Activated CD4-positive, alpha-beta T cell treated with anti-CD3 and anti-CD28 coated beads, Interleukin-2, amount 50 U/mL, for 48 hours (primary cell): Measurements from ENCODE around the gene FXYD5.
A peak's percentile ranks its signal among the peaks of the same experiment; 100 is the strongest.
"Not testable (repeated sequence)": the region's sequence is repeated elsewhere in the genome, so short reads cannot be mapped to it uniquely, and the experiment has no call there.

Source experiments
- DNase-seq, 2 experiments: peaks; one replicate each; pipeline ENCODE4 v3.0.0-alpha.2; 2020

FXYD5 gene

GRCh38 chr19:35140207-35140961 lies 14.2 kb upstream of the FXYD5 start:
- DNase-seq: no peak

- DNase-seq: peak; percentile 97 to 98
Observed at GRCh38 chr19:35140962-35141836, 13.3 kb upstream of the FXYD5 start.

GRCh38 chr19:35141837-35142605 lies 12.5 kb upstream of the FXYD5 start:
- no peak for DNase-seq

GRCh38 chr19:35142606-35143230 lies 11.8 kb upstream of the FXYD5 start:
- peak; percentile 67 to 75 for DNase-seq

- no peak for DNase-seq
Observed at GRCh38 chr19:35143231-35143715, 11.3 kb upstream of the FXYD5 start, which contains the start of gene FXYD7. FXYD7 (plus strand) TSS chr19:35143255; CDS start chr19:35143334, 79 bp downstream.

- DNase-seq: no peak
Observed at GRCh38 chr19:35143818-35144217, 10.7 kb upstream of the FXYD5 start.

GRCh38 chr19:35144259-35144599 lies 10.3 kb upstream of the FXYD5 start:
- no peak for DNase-seq

GRCh38 chr19:35144600-35145436 lies 9.7 kb upstream of the FXYD5 start:
- no peak for DNase-seq

GRCh38 chr19:35146746-35147459 lies 7.6 kb upstream of the FXYD5 start:
- no peak for DNase-seq

GRCh38 chr19:35149463-35149862 lies 5.1 kb upstream of the FXYD5 start:
- no peak for DNase-seq

GRCh38 chr19:35150445-35150844 lies 4.1 kb upstream of the FXYD5 start:
- no peak for DNase-seq

GRCh38 chr19:35151273-35152065 lies 3.1 kb upstream of the FXYD5 start:
- DNase-seq: no peak

GRCh38 chr19:35153129-35153522 lies 1.4 kb upstream of the FXYD5 start:
- DNase-seq: not testable (repeated sequence)

- DNase-seq: peak; percentile 82 to 85
Observed at GRCh38 chr19:35153701-35154524, 622 bp upstream of the FXYD5 start.

- peak; percentile 39 to 54 for DNase-seq
Observed at GRCh38 chr19:35155441-35155840, 906 bp downstream of the FXYD5 start.

- DNase-seq: no peak
Observed at GRCh38 chr19:35155981-35156672, 1.6 kb downstream of the FXYD5 start.

GRCh38 chr19:35156673-35157014 lies 2.1 kb downstream of the FXYD5 start:
- no peak for DNase-seq

GRCh38 chr19:35157431-35157830 lies 2.9 kb downstream of the FXYD5 start:
- DNase-seq: no peak

- DNase-seq: no peak
Observed at GRCh38 chr19:35159606-35160005, 5.1 kb downstream of the FXYD5 start.
